Measurements from ENCODE around the gene CABP7.

CABP7 gene

DNA sequence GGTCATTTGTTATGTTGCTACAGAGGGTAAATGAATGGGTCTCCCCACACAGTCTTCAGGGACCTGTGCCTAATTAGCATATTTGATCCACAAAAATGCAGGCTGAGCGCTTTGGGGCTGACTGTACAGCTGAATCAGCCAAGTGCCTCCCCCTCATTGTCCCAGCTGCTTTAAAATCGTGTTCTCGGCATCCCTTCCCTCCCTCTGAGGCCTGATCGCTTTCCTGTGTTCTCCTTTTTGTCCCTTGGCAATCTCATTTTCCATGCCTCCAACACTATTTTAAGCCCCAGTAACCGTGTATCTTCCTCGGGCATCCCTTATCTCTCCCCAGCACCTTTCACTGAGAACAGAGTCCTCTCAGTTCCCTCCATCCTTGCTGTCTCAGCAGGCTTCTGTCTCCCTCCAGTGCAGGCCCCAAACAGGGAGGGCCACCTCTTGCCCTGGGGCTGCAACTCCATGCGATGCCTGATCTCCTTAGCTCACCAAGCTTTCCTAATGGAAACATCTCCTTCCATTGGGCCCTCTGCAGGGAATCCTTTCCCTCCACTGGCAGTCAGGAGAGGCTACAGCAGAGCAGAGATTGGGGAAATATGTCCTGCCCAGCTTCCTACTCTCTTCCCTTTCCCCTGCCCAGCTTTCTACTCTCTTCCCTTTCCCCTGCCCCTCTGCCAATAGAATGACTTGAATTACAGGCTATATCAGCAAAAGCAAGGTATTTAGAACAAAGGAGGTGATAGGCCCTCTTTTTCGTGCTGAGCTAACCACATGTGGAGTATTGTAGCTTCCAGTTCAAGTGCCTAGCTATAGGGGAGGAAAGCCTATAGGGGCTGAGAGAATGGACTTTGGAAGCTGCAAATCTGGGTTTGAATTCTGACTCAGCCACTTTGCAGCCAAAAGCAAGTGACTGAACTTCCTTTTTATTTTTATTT, 61.2 kb downstream of the CABP7 start:
- DNase-seq: peak; percentile 22

Measured in NCI-H69 (cell line).